Activated CD4-positive, alpha-beta T cell treated with anti-CD3 and anti-CD28 coated beads, Interleukin-2, amount 50 U/mL, for 1 hour (primary cell): ENCODE measurements around the gene FAM221B.

Source experiments
- DNase-seq: peaks from one replicate; pipeline ENCODE4 v3.0.0-alpha.2; 2020

The FAM221B gene

GRCh38 chr9:35828716-35829083 is at the start of gene FAM221B:
Gene FAM221B (minus strand): TSS chr9:35828732. CDS start chr9:35826161, 2,571 bp downstream.
- peak; percentile 15 for DNase-seq

- no peak for DNase-seq
These were observed 44.0 kb upstream of the FAM221B start for GRCh38 chr9:35872505-35872904.

- no peak for DNase-seq
These were observed 43.0 kb upstream of the FAM221B start for GRCh38 chr9:35871545-35871944.

- no peak for DNase-seq
These were observed 41.9 kb upstream of the FAM221B start, which contains the start of gene OR13J1 for GRCh38 chr9:35870351-35870923. Gene OR13J1 (minus strand): TSS chr9:35870401. CDS start chr9:35870401, 0 bp downstream.

- no peak for DNase-seq
These were observed 41.2 kb upstream of the FAM221B start for GRCh38 chr9:35869621-35870216.

GRCh38 chr9:35868933-35869332 is 40.4 kb upstream of the FAM221B start:
- DNase-seq, result no peak

- no peak for DNase-seq
These were observed 39.0 kb upstream of the FAM221B start for GRCh38 chr9:35867538-35867937.

- no peak for DNase-seq
These were observed 36.2 kb upstream of the FAM221B start for GRCh38 chr9:35864695-35865255.

GRCh38 chr9:35863583-35863982 is 35.1 kb upstream of the FAM221B start:
- no peak for DNase-seq

- DNase-seq, result no peak
These were observed 33.8 kb upstream of the FAM221B start for GRCh38 chr9:35862328-35862727.

GRCh38 chr9:35861161-35861897 is 32.8 kb upstream of the FAM221B start:
- DNase-seq, result no peak

GRCh38 chr9:35859990-35860339 is 31.4 kb upstream of the FAM221B start:
- DNase-seq, result no peak

- no peak for DNase-seq
These were observed 30.9 kb upstream of the FAM221B start for GRCh38 chr9:35859310-35859989.

- no peak for DNase-seq
These were observed 29.9 kb upstream of the FAM221B start for GRCh38 chr9:35858458-35858857.

- DNase-seq, result no peak
These were observed 28.4 kb upstream of the FAM221B start for GRCh38 chr9:35856882-35857281.

GRCh38 chr9:35856206-35856605 is 27.7 kb upstream of the FAM221B start:
- DNase-seq, result no peak

- DNase-seq, result no peak
These were observed 25.7 kb upstream of the FAM221B start for GRCh38 chr9:35854091-35854762.

- DNase-seq, result no peak
These were observed 24.6 kb upstream of the FAM221B start for GRCh38 chr9:35852876-35853865.

GRCh38 chr9:35852267-35852815 is 23.8 kb upstream of the FAM221B start:
- no peak for DNase-seq

- DNase-seq, result no peak
These were observed 19.4 kb upstream of the FAM221B start for GRCh38 chr9:35847792-35848572.
